NCI-H1417 (cell line): ENCODE measurements around the gene TMOD4.

Source experiments
- DNase-seq, 3 experiments: peaks; one replicate each; lab custom pipeline; 2025; lab: John Stamatoyannopoulos, UW

Gene TMOD4

DNA sequence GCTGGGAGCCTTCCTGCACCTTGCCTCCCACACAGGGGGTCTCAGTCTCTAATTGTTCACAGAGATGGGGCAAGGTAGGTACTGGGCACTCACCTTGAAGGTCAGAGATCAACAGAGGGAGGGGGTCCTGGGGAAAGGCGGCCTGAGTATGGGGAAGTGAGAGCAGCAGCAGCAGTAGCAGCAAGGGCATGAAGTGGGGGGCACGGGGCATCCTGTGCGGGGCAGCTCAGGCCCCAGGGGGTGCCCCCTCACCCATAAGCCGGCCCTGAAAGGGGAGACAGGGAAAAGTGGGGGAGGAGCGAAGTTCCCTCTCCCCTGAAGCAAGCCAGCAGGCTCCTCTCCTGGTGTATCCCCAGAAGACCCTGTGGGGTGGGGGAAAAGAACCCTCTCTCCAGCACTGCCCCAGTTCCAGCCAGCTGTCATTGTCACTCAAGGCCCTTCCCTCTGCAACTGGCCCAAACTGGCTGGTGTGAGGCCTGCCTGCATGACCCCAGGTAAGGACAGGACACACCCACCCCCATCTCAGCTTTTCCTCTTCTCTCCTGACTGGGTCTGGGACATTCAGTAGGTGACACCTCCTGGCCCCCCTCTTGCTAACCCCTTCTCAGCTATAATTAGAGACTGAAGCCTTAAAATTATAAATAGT, 33.2 kb downstream of the TMOD4 start:
- DNase-seq: no peak

DNA sequence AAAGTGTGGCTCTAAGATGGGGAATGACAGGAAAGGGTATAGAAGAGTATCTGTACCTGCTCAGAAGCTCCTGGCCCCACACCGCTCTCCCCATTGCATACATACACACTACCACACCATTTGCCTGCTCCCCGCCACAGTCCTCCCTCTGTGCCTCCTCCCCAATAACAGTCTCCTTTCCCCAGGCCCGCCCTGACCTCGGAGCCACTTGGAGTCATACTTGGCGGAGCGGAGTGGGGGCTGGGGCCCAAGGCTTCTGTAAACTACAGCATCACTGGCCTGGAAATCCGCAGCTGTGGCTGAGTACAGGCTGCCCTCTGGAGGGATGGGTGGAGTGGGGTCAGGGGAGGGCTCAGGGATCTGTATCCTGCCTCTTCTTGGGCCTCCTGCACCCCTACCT, 38.0 kb downstream of the TMOD4 start:
- DNase-seq: no peak

GRCh38 chr1:151135433-151136385, 40.1 kb downstream of the TMOD4 start:
- DNase-seq: no peak

DNA sequence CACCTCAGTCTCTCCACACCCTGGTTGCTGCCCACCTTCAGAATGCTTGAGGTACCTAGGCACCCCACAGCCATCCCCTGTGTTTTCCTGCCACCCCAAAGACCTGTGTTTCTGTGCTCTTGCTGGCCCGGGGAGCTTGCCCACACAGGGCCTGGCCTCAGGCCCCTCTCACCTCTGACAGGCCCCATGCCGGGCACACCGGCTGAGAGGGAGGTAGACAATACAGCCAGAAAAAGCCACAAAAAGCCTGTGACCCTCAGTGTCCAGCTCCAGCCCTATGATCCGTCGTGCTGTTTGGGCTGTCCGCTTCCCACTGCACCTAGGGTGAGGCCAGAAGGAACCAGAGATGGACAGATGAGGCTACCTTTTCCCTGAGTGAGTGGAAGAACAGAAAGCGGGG, 40.8 kb downstream of the TMOD4 start:
- no peak for DNase-seq

GRCh38 chr1:151134396-151134795, 41.4 kb downstream of the TMOD4 start:
- DNase-seq: no peak

- no peak for DNase-seq
Measured at GRCh38 chr1:151133018-151133806, 42.6 kb downstream of the TMOD4 start.

GRCh38 chr1:151132335-151133017, 43.3 kb downstream of the TMOD4 start:
- no peak for DNase-seq

DNA sequence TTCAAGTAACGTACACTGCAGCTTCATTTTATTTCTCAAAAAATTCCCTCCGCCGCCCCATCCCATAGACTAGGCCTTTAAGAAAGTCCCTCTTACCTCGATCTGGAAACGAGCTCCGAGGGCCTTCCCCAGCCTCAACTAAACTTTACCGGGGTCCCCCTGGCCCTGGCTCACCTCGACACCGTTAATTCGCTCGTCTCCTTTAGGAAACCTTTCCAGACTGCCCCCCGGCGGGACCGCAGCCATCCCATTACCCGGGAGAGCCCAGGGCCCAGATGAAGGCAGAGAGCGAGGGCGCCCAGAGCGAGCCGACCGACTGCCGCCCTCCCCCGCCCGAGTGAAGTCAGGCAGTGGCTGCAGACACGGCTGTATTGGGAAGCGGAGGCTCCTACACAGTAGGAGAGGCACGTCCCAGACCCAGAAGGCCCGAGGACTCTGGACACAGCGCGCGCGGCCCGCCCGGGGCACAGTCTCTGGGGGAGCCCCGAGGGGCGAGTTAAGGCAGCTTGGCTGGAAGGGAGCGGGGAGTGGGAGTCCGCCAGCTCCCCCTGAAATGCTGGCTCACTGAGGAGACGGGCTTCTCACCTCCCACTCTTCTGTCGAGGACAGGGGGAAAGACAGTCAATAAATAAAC, 44.0 kb downstream of the TMOD4 start:
- DNase-seq: no peak

GRCh38 chr1:151130987-151131586, 44.7 kb downstream of the TMOD4 start:
- peak in 1 of 3 experiments; percentile 96 for DNase-seq

DNA sequence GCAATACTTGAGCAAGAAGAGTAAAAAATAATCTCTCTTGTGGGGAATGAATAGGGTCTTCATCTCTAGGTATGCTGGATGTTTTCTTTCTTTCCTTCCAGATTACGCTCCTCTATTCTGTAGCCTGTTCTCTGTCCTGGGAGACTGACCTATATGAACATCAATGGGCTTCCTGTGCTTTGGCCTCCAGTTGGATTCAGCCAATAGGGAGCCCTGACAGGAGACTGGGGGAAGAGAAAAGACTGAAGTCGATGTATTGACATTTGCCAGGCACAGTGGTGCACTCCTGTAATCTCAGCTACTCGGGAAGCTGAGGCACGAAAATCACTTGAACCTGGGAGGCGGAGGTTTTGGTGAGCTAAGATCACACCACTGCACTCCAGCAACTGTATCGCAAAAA, 47.0 kb downstream of the TMOD4 start:
- no peak for DNase-seq

GRCh38 chr1:151124763-151125403, 50.9 kb downstream of the TMOD4 start:
- no peak for DNase-seq
